NCI-H2227 (cell line): ENCODE data around the gene FMNL3.
"Not testable (repeated sequence)": the region's sequence is repeated elsewhere in the genome, so short reads cannot be mapped to it uniquely, and the experiment has no call there.

ENCODE experiments used
- DNase-seq: peaks from one replicate; lab custom pipeline; 2025; ENCODE audit not compliant: unreplicated experiment; lab: John Stamatoyannopoulos, UW

FMNL3 gene

GRCh38 chr12:49605539-49605938 lies 101.7 kb downstream of the FMNL3 start, which contains the start of gene FAM186B:
FAM186B (minus strand) TSS chr12:49605639; CDS start chr12:49605477, 162 bp downstream.
- not testable (repeated sequence) for DNase-seq

DNA sequence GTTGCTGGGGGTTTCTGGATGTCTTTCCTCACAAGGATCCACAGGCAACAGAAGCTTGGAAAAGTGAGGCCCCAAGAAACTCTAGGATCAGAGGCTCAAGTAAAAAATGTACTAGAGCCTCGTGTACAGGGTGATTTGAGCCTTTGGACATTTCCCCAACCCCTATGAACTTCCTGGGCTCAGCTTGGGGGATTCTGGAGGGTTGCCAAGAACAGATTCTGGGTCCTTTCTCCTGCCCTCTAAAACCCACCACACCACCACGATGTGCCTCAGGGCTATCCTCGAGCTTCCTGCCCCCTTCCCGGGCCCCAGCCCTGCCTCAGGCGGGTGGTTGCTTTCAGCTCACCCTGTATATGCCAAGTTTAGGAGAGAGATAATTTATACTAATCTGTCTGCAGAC lies 102.3 kb downstream of the FMNL3 start:
- DNase-seq: no peak

- DNase-seq: no peak
Observed at GRCh38 chr12:49603721-49604120, 103.5 kb downstream of the FMNL3 start.

DNA sequence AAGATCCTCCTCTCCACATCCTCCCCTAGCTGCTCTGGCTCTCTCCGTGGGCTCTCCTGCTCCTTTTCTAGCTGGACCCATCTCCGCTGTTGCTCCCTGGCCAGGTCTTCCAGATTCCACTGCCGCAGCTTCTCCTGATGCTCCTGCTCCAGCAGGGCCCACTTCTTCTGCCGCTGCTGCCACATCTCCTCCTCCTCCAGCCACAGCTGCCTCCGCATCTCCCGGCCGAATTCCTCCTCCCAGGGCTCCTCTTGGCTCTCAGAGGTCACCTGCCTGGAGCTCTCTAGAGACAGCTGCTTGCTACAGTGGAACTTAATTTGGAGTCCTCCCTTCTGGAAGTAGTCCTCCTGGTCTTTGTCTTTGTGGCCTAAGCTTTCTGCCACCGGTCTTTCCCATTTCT lies 107.2 kb downstream of the FMNL3 start:
- no peak for DNase-seq

- no peak for DNase-seq
Observed at GRCh38 chr12:49598527-49598926, 108.7 kb downstream of the FMNL3 start.

DNA sequence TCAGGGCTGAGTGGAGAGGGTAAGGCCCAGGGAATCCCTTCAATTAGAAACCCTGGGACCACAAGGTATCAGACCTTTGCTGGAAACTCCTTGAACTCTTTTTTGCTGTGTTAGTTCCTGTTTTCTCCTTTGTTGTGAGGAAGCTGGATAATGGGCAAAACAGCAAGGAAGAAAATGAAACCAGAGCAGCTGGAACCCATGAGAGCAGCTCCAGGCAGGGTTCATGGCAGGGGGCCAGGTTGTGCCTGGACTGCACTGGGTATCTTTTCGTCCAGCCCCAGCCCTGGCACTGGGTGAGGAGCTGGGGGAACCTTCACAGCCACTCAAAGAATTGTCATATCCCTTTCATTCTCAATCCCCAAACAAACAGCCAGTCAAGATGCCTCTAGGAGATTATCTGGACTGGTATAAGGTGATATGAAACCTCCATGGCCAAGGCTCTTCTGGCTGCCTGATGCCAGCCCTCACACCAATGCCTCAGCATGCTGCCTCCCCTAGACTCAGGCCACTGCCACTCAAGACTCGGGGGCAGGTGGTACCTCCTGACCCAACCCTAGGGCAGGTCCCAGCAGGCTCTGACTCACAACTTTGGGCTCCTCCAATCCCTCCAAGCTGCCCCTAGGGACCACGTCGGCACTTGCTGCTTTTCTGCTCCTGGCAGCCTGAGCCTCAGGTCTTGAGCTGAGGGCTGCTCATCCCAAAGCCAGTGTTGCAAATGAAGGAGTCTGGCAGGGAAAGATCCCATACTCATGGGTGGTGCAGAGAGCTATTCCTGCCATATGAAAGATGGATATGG lies 118.3 kb downstream of the FMNL3 start:
- no peak for DNase-seq

- DNase-seq: no peak
Observed at GRCh38 chr12:49588281-49588680, 118.9 kb downstream of the FMNL3 start.

- no peak for DNase-seq
Observed at GRCh38 chr12:49587174-49587908, 119.9 kb downstream of the FMNL3 start.
